CD14-positive monocyte (primary cell): Measurements from ENCODE around the gene RPS15. TPM values are rescaled to one million over a fixed set of nuclear protein-coding genes. Genes with fewer than 3 reads are reported as not detected.

Source experiments
- DNase-seq, 3 donors: peaks; one replicate each; pipeline ENCODE4 v3.0.0-alpha.2; 2011 to 2022
- H2AFZ ChIP-seq: 2 replicates; pipeline ENCODE4 v1.6.0; 2012; ENCODE audit warnings: mild to moderate bottlenecking, low read depth, low read length, inconsistent platforms; ENCODE audit not compliant: insufficient read depth, poor library complexity, severe bottlenecking
- H3K27ac ChIP-seq, 2 donors: 1 replicate in 1 of 2; 2 replicates in 1 of 2; pipeline ENCODE4 v1.5.1; 2012 to 2013; ENCODE audit warnings: low read length in 2 of 2, control low read depth in 1 of 2, inconsistent platforms in 1 of 2, low read depth in 1 of 2, mild to moderate bottlenecking in 1 of 2
- H3K27me3 ChIP-seq, 2 donors: one replicate each; pipeline versions ENCODE4 v1.6.0 to v1.6.1; 2011 to 2013; ENCODE audit warnings: low read length in 2 of 2; ENCODE audit not compliant: control insufficient read depth in 2 of 2, insufficient read depth in 2 of 2
- H3K36me3 ChIP-seq, 2 donors: replicated peaks in 1 of 2; 1 replicate in 1 of 2; 2 replicates in 1 of 2; pipeline versions ENCODE4 v1.5.1 to v1.6.1; 2012 to 2013; ENCODE audit warnings: low read length in 2 of 2, control low read depth in 1 of 2, inconsistent platforms in 1 of 2, mild to moderate bottlenecking in 1 of 2; ENCODE audit not compliant: insufficient read depth in 2 of 2, control insufficient read depth in 1 of 2
- H3K4me1 ChIP-seq, 2 donors: 1 replicate in 1 of 2; 2 replicates in 1 of 2; pipeline versions ENCODE4 v1.5.1 to v1.6.1; 2012 to 2013; ENCODE audit warnings: low read length in 2 of 2, control low read depth in 1 of 2, inconsistent platforms in 1 of 2, mild to moderate bottlenecking in 1 of 2, moderate library complexity in 1 of 2; ENCODE audit not compliant: insufficient read depth in 2 of 2, control insufficient read depth in 1 of 2
- H3K4me2 ChIP-seq: replicated peaks from 2 replicates; pipeline ENCODE3; 2012; ENCODE audit warnings: low read length, moderate library complexity, mild to moderate bottlenecking; ENCODE audit not compliant: poor library complexity, severe bottlenecking; ENCODE audit errors: extremely low read depth
- H3K4me3 ChIP-seq, 3 experiments: fragments of 200-600 bp in 1 of 3; sonication (generic) in 1 of 3; replicated peaks in 1 of 3; 1 replicate in 2 of 3; 2 replicates in 1 of 3; pipeline ENCODE4 v1.5.1; 2011 to 2013; ENCODE audit warnings: low read length in 3 of 3, mild to moderate bottlenecking in 3 of 3, control low read depth in 2 of 3, low read depth in 2 of 3, inconsistent platforms in 1 of 3, moderate library complexity in 1 of 3
- H3K79me2 ChIP-seq: 2 replicates; pipeline ENCODE4 v1.6.0; 2012; ENCODE audit warnings: mild to moderate bottlenecking, control low read depth, inconsistent platforms, low read length, moderate library complexity; ENCODE audit not compliant: insufficient read depth
- H3K9ac ChIP-seq: 2 replicates; pipeline ENCODE4 v1.6.0; 2017; ENCODE audit warnings: low read length, mild to moderate bottlenecking; ENCODE audit not compliant: insufficient read depth, poor library complexity, severe bottlenecking
- H3K9me3 ChIP-seq, 2 donors: replicated peaks in 1 of 2; 1 replicate in 1 of 2; 2 replicates in 1 of 2; pipeline versions ENCODE4 v1.5.1 to v1.6.1; 2012 to 2013; ENCODE audit warnings: low read length in 2 of 2, control low read depth in 1 of 2; ENCODE audit not compliant: control insufficient read depth in 1 of 2, insufficient read depth in 1 of 2
- H4K20me1 ChIP-seq: 2 replicates; pipeline ENCODE4 v1.6.0; 2012; ENCODE audit warnings: mild to moderate bottlenecking, low read length, control low read depth, moderate library complexity; ENCODE audit not compliant: insufficient read depth
- H3K27ac Mint-ChIP-seq, 7 donors: one replicate each; pipeline ENCODE4 v1.8.0; 2020; ENCODE audit warnings: mild to moderate bottlenecking in 7 of 7, mixed read lengths in 7 of 7, moderate library complexity in 6 of 7, inconsistent platforms in 2 of 7
- H3K27me3 Mint-ChIP-seq, 3 donors: one replicate each; pipeline ENCODE4 v1.8.0; 2021 to 2022; ENCODE audit warnings: low read depth in 3 of 3, mild to moderate bottlenecking in 3 of 3, mixed read lengths in 3 of 3, moderate library complexity in 3 of 3, inconsistent platforms in 1 of 3
- H3K36me3 Mint-ChIP-seq, 2 donors: one replicate each; pipeline ENCODE4 v1.8.0; 2020; ENCODE audit warnings: mixed read lengths in 2 of 2, inconsistent platforms in 1 of 2, mild to moderate bottlenecking in 1 of 2
- H3K4me1 Mint-ChIP-seq: one replicate; pipeline ENCODE4 v1.8.0; 2020; ENCODE audit warnings: mild to moderate bottlenecking, mixed read lengths
- H3K4me3 Mint-ChIP-seq, 2 donors: one replicate each; pipeline ENCODE4 v1.8.0; 2020; ENCODE audit warnings: mild to moderate bottlenecking in 2 of 2, mixed read lengths in 2 of 2, moderate library complexity in 1 of 2
- H3K9me3 Mint-ChIP-seq, 7 donors: one replicate each; pipeline ENCODE4 v1.8.0; 2020 to 2022; ENCODE audit warnings: mixed read lengths in 7 of 7, mild to moderate bottlenecking in 6 of 7, moderate library complexity in 6 of 7, inconsistent platforms in 2 of 7
- CTCF ChIP-seq: fragments of 200-600 bp; IDR thresholded peaks from one replicate; pipeline ENCODE4 v1.8.0; 2022; ENCODE audit warnings: antibody characterized with exemption, mild to moderate bottlenecking
- WGBS: methylation state at CpG from one replicate; pipeline ENCODE4 v1.1.5; 2013; ENCODE audit warnings: missing lambda C conversion rate; ENCODE audit not compliant: insufficient coverage; 5-methylcytosine and 5-hydroxymethylcytosine counted together
- intact Hi-C, 2 donors: fragments of 100-400 bp; cut with micrococcal nuclease; formaldehyde crosslinking; loops; one replicate each; pipeline versions ENCODE4 v1.15.0 to v1.15.1; 2023
- polyA minus RNA-seq: library from RNA; depleted of rRNA, polyadenylated mRNA; stranded (reverse); fragments of >200 nt; gene quantifications from 2 replicates; pipeline ENCODE4 v1.2.3, GENCODE V29; 2012
- polyA plus RNA-seq, 3 donors: library from polyadenylated mRNA; depleted of rRNA in 1 of 3; unstranded in 2 of 3; stranded (reverse) in 1 of 3; fragments of 300-500 nt in 2 of 3; fragments of >200 nt in 1 of 3; fragmentation: Illumina TruSeq in 2 of 3; gene quantifications; 1 replicate in 2 of 3; 2 replicates in 1 of 3; pipeline ENCODE4 v1.2.3, GENCODE V29; 2012 to 2021
- total RNA-seq, 12 experiments: library from RNA in 1 of 12; stranded (reverse) in 1 of 12; fragments of 120-200 nt in 1 of 12; gene quantifications; one replicate each; pipeline ENCODE4 v1.2.4 and lab custom pipeline; 2013 to 2026; ENCODE audit warnings: mixed read lengths in 6 of 12, inconsistent platforms in 1 of 12

The RPS15 gene
- total RNA-seq (2013) = 700 TPM
- polyA plus RNA-seq = 1,000 to 10,000 TPM; 1,318 to 3,451 (median 1,526) TPM
- 666 and 1,129 TPM in 2 replicates for polyA minus RNA-seq
- 78.9 to 281 (median 157) reads per million in 11 experiments for total RNA-seq (lab: John Stamatoyannopoulos, UW)

- Histone ChIP-seq H4K20me1 (peaks cover 71% of the 10 kb centered on the region), H3K36me3 (peaks cover 41 to 58% of the 10 kb centered on the region in 2 donors), H3K27me3 (no peaks in the 10 kb centered on the region), H3K4me1 (peaks cover 13 to 22% of the 10 kb centered on the region in 2 donors), H3K9ac (peak within 1 kb of the TSS; percentile 98), H2AFZ (peak within 1 kb of the TSS; percentile 66), H3K27ac (peak within 1 kb of the TSS; percentile 85 to 88), H3K4me2 (peak within 1 kb of the TSS; percentile 91), H3K4me3 (peak within 1 kb of the TSS; percentile 52 to 93 (median 82)), H3K79me2 (peaks cover 28% of the 10 kb centered on the region), H3K9me3 (no peaks in the 10 kb centered on the region)
- peak; percentile 97 for TF ChIP-seq CTCF
- Mint-ChIP-seq H3K27ac (peak within 1 kb of the TSS; percentile 95 to 99 (median 99)), H3K4me1 (peaks cover 27% of the 10 kb centered on the region), H3K4me3 (peak within 1 kb of the TSS; percentile 89 to 95), H3K36me3 (peaks cover 38 to 50% of the 10 kb centered on the region in 2 donors), H3K9me3 (peaks cover 0 to 2% (median 0%) of the 10 kb centered on the region in 7 donors), H3K27me3 (peaks cover 0 to 4% (median 1%) of the 10 kb centered on the region in 3 donors)
- 2% methylated on average over 100 of the region's 100 CpGs for WGBS
- peak; percentile 89 to 96 (median 96) for DNase-seq
- intact Hi-C loops = loop anchor here in 1 of 2 donors (1.0 to 2.0 kb wide), 2 partner anchors 41 to 55 kb away; partner anchors contain the start of genes C19orf25 and NDUFS7
Measured at GRCh38 chr19:1438035-1438932, at the start of gene RPS15. TSS of gene RPS15 (plus strand) at chr19:1438396. CDS start at chr19:1438426, 30 bp downstream.

- H3K9me3 Mint-ChIP-seq = peaks cover 0 to 2% (median 0%) of the 10 kb centered on the region in 7 donors
- no peak for DNase-seq
- no peak for TF ChIP-seq CTCF
- Histone ChIP-seq H3K4me3 (no peak overlapping the region), H3K4me1 (peaks cover 12 to 14% of the 10 kb centered on the region in 2 donors), H3K27me3 (no peaks in the 10 kb centered on the region), H3K36me3 (peaks cover 58 to 60% of the 10 kb centered on the region in 2 donors), H3K27ac (no peak overlapping the region), H2AFZ (no peak overlapping the region), H3K9me3 (no peaks in the 10 kb centered on the region), H3K79me2 (peaks cover 27% of the 10 kb centered on the region), H3K4me2 (no peak overlapping the region), H4K20me1 (peaks cover 5% of the 10 kb centered on the region), H3K9ac (no peak overlapping the region)
- peaks cover 15% of the 10 kb centered on the region for H3K4me1 Mint-ChIP-seq
- H3K27me3 Mint-ChIP-seq = no peaks in the 10 kb centered on the region
- H3K36me3 Mint-ChIP-seq = peaks cover 48 to 71% of the 10 kb centered on the region in 2 donors
- H3K4me3 Mint-ChIP-seq = no peak overlapping the region
- 98% methylated on average over 16 of the region's 17 CpGs for WGBS
- intact Hi-C loops = no loop called here
- no peak overlapping the region for H3K27ac Mint-ChIP-seq
Measured at GRCh38 chr19:1388637-1389026, 49.6 kb upstream of the RPS15 start.
